ENCODE data around the gene OVAAL. TPM values are rescaled to one million over a fixed set of nuclear protein-coding genes. Genes with fewer than 3 reads are reported as not detected.

The OVAAL gene
- total and polyA plus RNA-seq, 9 of the 15 experiments (the other 6 are each of a cell fraction or from before 2014, with no cell fraction given): 0.04 to 0.18 (median 0.08) TPM; not detected in 4

GRCh38 chr1:180611016-180611930 is 52.5 kb downstream of the OVAAL start (continued):
- TF ChIP-seq MAFK (IDR thresholded peaks at IDR 0.05; ENCODE audit: low read length) (peak; percentile 41; the same call in 1 of the 2 replicates), ZBTB11 (CRISPR knock-in tag; IDR thresholded peaks at IDR 0.05) (peak in 1 of 3 experiments; percentile 72; a peak in 2 of 6 replicates), MLX (CRISPR knock-in tag; conservative IDR thresholded peaks at IDR 0.05) (no peak), ZNF224 (CRISPR knock-in tag; IDR thresholded peaks at IDR 0.05) (no peak), ETV6 (IDR thresholded peaks at IDR 0.05; ENCODE audit: borderline replicate concordance in 1 of 2, low read depth in 2 of 2, low read length in 1 of 2) (no peak; a peak in 1 of 4 replicates), ETV6 (CRISPR knock-in tag; IDR thresholded peaks at IDR 0.05; ENCODE audit: borderline replicate concordance) (no peak), KDM5B (IDR thresholded peaks at IDR 0.05; ENCODE audit: insufficient replicate concordance, low read depth, low read length) (peak; percentile 19), RCOR1 (IDR thresholded peaks at IDR 0.05; ENCODE audit: borderline replicate concordance in 1 of 2, low read depth in 2 of 2, low read length in 2 of 2) (peak in 1 of 2 experiments; percentile 87; a peak in 2 of 4 replicates), KLF16 (IDR thresholded peaks at IDR 0.05) (peak; percentile 51; the same call in 1 of the 2 replicates), ZNF77 (CRISPR knock-in tag; IDR thresholded peaks at IDR 0.05) (no peak), CSDE1 (IDR thresholded peaks at IDR 0.05) (no peak; a peak in 1 of 4 replicates), NR0B1 (IDR thresholded peaks at IDR 0.05; ENCODE audit: partially characterized antibody) (no peak), TCF3 (CRISPR knock-in tag; IDR thresholded peaks at IDR 0.05) (peak; percentile 87), XRCC3 (IDR thresholded peaks at IDR 0.05) (no peak), SMAD4 (CRISPR knock-in tag; conservative IDR thresholded peaks at IDR 0.05) (peak; percentile 65)
- TF ChIP-seq, protein P1, sequence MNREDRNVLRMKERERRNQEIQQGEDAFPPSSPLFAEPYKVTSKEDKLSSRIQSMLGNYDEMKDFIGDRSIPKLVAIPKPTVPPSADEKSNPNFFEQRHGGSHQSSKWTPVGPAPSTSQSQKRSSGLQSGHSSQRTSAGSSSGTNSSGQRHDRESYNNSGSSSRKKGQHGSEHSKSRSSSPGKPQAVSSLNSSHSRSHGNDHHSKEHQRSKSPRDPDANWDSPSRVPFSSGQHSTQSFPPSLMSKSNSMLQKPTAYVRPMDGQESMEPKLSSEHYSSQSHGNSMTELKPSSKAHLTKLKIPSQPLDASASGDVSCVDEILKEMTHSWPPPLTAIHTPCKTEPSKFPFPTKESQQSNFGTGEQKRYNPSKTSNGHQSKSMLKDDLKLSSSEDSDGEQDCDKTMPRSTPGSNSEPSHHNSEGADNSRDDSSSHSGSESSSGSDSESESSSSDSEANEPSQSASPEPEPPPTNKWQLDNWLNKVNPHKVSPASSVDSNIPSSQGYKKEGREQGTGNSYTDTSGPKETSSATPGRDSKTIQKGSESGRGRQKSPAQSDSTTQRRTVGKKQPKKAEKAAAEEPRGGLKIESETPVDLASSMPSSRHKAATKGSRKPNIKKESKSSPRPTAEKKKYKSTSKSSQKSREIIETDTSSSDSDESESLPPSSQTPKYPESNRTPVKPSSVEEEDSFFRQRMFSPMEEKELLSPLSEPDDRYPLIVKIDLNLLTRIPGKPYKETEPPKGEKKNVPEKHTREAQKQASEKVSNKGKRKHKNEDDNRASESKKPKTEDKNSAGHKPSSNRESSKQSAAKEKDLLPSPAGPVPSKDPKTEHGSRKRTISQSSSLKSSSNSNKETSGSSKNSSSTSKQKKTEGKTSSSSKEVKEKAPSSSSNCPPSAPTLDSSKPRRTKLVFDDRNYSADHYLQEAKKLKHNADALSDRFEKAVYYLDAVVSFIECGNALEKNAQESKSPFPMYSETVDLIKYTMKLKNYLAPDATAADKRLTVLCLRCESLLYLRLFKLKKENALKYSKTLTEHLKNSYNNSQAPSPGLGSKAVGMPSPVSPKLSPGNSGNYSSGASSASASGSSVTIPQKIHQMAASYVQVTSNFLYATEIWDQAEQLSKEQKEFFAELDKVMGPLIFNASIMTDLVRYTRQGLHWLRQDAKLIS (CRISPR knock-in tag; IDR thresholded peaks at IDR 0.05): no peak
